Hematopoietic multipotent progenitor cell treated with erythropoietin and hydrocortisone succinate and interleukin-3 and kit ligand, for 8 days (in vitro differentiated cells): ENCODE data around the gene RBBP5.
"Not testable (repeated sequence)": the region's sequence is repeated elsewhere in the genome, so short reads cannot be mapped to it uniquely, and the experiment has no call there.

Source experiments
- DNase-seq: peaks from one replicate; pipeline ENCODE4 v3.0.0-alpha.2; 2015

The RBBP5 gene

GRCh38 chr1:205121660-205122488 is at the start of gene RBBP5:
Gene RBBP5 (minus strand): TSS chr1:205121978. CDS start chr1:205121873, 105 bp downstream.
- DNase-seq, result peak; percentile 97

GRCh38 chr1:205171369-205171768 is 49.6 kb upstream of the RBBP5 start:
- peak; percentile 34 for DNase-seq

GRCh38 chr1:205170532-205171269 is 48.9 kb upstream of the RBBP5 start:
- peak; percentile 96 for DNase-seq

DNA sequence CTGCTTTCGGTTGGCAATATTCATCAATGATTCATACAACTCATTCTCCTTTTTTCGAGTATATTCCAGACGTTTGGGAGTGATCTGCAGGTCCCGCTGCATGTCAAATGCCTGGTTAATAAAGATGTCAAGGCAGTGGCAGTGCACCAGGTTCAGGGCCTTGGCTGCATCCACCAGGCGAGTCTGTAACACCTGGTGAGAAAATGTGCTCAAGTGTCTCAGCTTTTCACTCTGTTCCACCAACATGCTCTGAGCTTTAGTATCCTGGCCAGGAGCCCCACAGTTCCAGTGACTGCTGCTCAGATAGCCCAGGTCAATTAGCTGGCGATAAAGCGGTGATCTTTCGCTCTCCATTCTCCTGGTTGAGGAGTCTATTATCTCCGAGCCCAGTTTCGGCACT is 47.5 kb upstream of the RBBP5 start:
- DNase-seq, result no peak

DNA sequence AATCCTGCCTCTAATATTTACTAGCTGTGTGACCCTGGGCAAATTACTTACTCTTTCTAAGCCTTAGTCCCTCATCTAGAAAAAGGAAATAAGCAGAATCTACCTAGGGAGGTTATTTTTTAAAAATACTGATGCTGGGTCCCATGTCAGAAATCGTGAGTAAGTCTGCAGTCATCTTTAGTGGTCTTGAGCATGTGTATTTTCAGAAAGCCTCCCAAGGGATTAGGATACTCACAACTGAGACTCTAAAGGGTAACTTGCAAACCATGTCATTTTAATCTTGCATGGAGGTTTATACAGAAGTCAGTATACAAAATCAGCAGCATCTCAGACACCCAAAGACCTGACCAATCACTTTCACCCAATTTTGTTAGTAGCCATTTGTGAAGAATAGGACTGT is 46.5 kb upstream of the RBBP5 start:
- DNase-seq, result no peak

DNA sequence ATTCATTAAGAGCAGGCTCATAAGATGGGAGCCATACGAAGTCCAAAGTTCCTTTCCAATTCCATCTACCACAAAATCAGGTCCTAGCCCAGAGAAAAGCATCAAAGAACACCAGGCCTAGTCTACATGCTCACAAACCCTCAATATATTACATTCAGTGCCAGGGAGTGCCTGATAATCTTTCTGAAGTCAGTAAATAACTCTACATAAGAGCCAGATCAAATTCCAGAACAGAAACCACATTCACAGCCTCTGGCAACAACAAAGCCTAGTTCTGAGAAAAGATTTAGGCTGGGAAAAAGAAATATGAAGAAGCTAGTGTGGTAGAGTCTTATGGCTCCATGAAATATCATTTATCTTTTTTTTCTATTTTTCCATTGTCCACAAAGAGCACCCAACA is 40.5 kb upstream of the RBBP5 start:
- DNase-seq, result no peak

DNA sequence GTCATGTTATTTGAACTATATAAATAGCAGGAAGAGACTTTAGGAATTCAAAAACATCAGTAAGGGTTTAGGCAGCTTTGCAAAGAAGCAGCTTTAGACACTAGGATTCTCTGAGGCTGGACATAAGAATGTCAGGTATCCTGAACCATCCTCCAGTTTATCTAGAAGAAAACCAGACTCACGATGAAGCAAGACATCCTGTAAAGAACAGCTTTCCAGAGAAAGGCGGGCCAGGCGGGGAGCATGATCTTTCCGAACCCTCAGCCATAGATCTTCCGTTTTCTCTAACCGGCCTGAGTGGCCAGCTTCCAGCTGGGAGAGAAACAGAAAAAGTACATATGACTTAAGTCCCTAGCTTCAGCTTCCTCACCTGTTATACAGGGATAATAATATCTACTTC is 39.3 kb upstream of the RBBP5 start:
- DNase-seq, result no peak

GRCh38 chr1:205158048-205158616 is 36.4 kb upstream of the RBBP5 start:
- DNase-seq, result no peak

DNA sequence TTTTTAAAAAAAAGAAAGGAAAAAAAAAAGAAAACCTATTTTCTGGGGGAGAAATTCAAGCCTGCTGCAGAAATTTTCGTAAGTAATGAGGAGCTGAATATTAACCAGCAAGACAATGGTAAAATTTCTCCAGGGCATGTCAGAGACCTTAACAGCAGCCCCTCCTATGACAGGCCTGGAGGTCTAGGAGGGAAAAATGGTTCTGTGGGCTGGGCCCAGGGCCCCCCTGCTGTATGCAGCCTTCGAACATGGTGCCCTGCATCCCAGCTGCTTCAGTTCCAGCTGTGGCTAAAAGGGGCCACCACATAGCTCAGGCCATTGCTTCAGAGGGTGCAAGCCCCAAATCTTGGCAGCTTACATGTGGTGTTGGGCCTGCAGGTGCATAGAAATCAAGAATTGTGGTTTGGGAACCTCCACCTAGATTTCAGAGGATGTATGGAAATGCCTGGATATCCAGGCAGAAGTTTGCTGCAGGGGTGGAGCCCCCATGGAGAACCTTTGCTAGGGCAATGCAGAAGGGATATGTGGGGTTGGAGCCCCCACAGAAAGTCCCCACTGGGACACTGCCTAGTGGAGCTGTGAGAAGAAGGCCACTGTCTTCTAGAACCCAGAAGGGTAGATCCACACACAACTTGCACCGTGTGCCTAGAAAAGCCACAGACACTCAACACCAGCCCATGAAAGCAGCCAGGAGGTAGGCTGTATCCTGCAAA is 34.0 kb upstream of the RBBP5 start:
- not testable (repeated sequence) for DNase-seq

GRCh38 chr1:205152505-205152904 is 30.7 kb upstream of the RBBP5 start:
- no peak for DNase-seq

DNA sequence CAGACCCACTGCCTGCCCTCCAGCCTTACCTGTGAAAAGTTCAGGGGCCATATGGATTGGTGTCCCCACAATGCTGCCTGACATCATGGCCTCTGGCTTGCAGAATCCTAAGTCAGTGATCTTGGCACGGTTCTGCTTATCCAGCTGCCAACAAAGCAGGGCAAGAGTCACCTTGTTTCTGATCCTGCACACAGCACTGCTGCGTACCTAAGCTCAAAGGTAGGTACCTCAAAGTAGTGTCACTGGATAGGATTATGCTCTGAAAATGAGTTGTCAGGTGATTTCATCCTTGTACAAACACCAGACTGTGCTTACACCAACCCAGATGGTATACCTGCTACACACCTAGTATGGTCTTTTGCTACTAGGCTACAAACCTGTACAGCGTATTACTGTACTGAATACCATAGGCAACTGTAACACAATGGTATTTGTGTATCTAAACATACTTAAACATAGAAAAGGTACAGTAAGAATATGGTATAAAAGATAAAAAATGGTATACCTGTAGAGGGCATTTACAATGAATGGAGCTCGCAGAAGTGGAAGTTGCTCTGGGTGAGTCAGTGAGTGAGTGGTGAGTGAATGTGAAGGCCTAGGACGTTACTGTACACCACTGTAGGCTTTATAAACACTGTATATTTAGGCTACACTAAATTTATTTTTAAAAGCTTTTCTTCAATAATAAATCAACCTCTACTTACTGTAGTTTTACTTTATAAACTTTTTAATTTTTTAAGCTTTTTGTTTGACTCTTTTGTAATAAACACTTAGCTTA is 29.1 kb upstream of the RBBP5 start:
- DNase-seq, result no peak

GRCh38 chr1:205147191-205147835 is 25.5 kb upstream of the RBBP5 start:
- DNase-seq, result no peak

DNA sequence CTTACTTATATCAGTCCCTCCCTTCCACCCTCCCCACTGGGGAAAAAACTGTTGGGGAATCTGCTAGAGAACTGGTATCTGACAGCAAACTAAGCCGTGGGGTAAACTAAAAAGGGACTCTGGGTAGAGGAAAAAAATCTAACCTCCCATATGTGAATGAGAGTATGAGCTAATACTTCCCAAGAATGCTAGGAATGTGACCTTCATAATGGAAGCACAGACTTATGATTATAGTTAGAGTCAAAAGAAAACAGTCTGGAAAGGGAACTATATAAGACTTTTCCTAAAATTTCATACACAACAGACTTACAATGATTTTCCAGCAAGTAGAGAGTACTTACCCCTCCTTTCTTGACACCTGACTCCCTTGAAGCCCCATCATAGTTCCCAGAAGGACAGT is 23.0 kb upstream of the RBBP5 start:
- DNase-seq, result no peak

DNA sequence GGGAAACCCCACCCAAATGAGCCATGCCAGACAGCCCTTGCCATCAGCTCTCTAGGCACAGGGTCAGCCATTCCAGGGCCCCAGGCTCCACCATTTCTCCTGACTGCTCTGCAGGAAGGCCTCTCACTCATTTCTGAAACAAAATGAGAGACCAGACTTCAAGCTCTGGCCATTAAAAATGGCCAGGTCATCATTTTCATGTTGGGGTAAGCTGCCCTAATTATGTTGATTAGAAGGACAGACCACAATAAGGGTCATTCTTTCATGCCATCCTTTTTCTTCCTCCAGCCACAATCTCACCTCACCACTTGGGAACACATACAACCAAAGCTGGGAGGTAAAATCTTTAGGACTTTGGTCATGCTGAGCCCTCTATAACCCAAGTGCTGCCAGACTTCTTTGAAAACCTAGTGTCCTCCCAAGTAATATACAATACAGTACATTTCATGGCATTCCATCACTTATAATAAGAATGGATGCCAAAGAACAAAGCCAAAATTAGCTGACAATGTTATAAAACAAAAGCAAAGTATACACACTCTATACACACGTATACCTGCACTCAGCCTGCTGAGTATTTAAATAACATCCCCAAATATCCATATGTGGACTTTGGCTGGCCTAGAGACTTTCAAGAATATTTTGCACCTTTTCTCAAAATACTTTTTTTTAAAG is 22.4 kb upstream of the RBBP5 start:
- no peak for DNase-seq

GRCh38 chr1:205142102-205142469 is 20.3 kb upstream of the RBBP5 start:
- DNase-seq, result peak; percentile 45

DNA sequence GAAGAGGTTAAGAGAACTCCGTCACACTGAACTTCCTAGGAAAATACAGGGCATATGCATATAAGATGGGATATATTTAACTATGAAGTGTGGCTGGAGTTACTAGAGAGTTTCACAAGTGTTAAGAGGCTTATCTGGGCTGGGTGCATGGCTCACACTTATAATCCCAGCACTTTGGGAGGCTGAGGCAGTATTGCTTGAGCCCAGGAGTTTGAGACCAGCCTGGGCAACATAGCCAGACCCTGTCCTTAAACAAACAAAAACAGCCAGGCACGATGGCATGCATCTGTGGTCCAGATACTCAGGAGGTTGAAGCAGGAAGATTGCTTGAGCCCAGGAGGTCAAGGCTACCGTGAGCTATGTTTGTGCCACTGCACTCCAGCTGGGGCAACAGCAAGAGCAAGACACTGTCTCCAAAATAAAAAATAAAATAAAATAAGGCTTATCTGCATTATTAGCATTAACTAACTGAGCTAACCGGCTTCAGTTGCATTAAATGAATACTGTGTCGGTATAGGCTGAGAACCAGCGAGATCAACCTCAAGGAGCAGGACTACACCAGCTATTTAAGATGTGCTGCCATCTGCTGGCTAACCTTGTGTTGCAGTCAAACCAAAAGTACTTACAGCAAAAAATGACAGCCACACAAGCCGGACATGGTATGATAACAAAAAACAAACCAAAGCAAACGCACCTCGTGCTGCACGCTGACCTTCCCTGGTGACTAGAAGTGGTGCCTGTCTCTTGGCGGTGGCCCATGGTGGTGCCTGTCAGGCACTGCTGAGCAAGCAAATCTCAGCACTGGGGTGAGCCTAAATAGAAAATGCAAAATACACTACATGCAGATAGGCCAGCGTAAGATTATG is 19.7 kb upstream of the RBBP5 start:
- DNase-seq, result peak; percentile 93

- DNase-seq, result no peak
Measured at GRCh38 chr1:205140113-205140512, 18.3 kb upstream of the RBBP5 start.

GRCh38 chr1:205137901-205138300 is 16.1 kb upstream of the RBBP5 start:
- no peak for DNase-seq

DNA sequence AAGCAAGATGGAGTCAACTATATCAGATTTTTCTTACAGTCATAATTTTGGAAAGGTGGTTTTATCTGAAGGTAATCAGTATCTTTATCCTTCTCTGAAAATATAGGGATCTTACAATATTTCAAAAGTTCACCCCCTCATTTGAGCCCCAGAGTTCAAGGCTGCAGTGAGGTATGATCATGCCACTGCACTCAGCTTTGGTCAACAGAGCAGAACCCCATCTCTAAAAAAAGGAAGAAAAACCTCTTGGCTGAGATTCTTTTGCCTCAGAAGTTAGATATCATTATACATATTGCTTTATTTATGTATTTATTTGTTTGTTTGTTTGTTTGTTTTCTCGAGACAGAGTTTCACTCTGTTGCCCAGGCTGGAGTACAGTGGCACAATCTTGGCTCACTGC is 11.5 kb upstream of the RBBP5 start:
- DNase-seq, result no peak

- DNase-seq, result no peak
Measured at GRCh38 chr1:205129447-205130029, 7.8 kb upstream of the RBBP5 start.
